ENCODE results near the gene TNFRSF8. TPM values are rescaled to one million over a fixed set of nuclear protein-coding genes. Genes with fewer than 3 reads are reported as not detected.
"Not testable (repeated sequence)": the region's sequence is repeated elsewhere in the genome, so short reads cannot be mapped to it uniquely, and the experiment has no call there.

TNFRSF8 gene
- polyA plus RNA-seq, 4 donors, result 0.36 to 1.3 (median 0.54) TPM

DNA sequence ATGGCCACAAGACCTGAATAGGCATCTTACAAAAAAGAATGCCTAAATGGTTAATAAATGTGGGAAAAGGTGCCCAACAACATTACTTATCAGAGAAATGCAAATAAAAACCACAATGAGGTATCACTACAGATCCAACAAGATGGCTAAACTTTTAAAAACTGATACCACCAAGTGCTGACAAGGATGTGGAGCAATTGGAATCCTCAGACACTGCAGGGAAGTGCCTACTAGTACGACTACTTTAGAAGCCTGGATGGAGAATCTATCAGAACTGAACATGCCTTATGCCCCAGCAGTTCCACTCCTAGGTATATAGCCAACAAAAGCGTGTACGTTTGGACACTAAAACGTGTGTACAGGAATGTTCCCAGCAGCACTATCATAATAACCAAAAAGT lies 19.9 kb downstream of the TNFRSF8 start:
- no peak for DNase-seq (ENCODE audit: low read depth in 4 of 4, low spot score in 3 of 4)

DNA sequence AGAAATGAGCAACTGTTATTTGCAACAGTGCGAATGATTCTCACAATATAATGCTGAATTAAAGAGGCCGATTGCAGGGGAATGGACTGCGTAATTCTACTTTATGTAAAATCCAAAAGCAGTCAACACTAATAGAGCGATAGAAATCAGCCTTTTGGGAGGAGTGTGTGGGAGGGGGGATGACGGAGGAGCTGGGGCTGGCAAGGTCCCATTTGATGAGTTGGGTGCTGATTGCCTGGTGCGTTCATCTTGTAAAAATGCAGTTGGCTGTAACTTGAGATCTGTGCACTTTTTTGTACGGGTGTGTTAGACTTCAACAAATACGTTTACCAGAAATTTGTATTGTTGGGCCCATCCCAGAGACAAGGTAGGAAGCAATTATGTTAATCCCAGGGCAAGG lies 20.7 kb downstream of the TNFRSF8 start:
- no peak for DNase-seq (ENCODE audit: low read depth in 4 of 4, low spot score in 3 of 4)

DNA sequence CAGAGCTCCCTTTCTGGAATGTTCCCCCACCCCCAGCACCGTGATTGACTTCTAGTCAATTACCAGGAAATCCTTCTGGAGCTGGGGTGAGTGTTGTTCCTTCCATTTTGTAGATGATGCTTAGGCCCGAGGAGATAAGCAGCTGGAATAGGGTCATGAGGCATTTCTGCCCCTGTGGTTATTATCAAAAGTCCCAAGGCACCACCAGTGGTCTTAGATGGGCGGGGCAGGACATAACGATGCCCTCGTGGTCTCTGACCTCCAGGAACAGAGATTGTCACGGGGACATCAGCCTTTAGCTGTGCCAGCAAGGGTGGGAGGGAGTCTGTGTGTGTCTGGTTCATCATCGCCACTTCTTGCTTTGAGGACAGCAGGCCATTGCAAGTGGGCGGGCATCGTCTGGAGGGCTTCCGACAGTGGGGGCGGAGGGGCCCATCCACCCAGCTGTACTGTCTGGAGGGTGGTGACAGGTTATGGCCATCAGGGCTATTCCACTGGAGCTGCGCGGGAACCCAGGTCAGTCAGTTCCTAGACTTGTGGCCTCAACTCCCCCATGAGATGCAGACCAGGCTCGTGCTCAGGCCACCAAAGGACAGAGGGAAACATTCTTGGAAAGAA lies 22.6 kb downstream of the TNFRSF8 start:
- no peak for DNase-seq (ENCODE audit: low read depth in 4 of 4, low spot score in 3 of 4)

DNA sequence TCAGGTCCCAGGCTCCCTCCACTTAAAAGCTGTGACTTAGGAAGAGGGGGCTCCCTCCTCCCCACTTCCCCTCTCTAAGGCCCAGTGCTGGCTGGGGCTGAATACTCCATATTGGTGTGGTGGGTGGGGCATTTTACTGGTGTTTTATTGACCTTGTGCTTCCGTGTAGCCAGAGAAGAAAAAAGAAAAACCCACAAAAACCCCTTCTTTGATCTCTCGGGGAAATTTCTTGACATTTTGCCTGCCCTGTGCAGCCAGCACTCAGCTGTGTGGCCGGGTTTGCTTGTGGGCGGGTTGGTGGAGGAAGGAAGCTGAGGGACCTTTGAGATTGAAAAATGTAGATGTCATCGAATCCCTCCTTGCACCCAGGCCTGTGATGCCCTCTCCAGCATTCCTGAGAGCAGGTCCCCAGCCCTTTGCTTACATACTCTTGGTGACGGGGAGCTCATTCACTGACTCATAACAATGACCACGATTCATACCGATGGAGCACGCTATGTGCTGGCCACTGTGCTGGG lies 24.8 kb downstream of the TNFRSF8 start:
- no peak for DNase-seq (ENCODE audit: low read depth in 4 of 4, low spot score in 3 of 4)

DNA sequence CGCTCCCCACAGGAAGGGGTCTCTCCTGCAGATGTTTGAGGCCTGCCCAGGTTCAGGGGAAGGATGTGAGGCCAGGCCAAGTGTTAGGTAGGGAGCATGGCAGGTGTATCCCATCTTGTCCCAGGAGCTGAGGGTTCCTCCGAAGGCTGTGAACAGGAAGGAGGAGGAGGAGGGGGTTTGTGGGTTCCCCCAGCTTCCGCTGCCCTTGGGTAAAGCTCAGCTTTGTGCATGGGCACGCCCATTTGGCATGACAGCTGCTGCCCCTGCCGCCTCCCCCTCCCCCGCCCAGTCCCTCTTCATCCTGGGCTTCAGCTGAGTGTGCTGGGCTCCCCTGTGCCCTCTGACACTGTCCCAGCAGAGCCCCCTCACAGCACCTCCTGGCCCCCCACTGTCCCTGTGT lies 25.5 kb downstream of the TNFRSF8 start:
- DNase-seq (ENCODE audit: low read depth in 4 of 4, low spot score in 3 of 4), result no peak

DNA sequence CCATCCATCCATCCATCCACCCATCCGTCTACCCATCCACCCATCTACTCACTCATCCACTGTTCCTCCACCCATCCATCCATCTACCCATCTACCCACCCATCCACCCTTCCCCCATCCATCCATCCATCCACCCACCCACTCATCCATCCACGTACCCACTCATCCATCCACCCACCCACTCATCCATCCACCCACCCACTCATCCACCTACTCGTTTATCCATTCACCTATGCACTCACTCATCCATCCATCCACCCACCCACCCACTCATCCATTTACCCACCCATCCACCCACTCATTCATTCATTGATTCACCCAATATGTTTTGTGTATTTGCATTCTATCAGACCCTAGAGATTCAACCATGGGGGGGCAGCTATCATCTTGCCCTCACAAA lies 27.2 kb downstream of the TNFRSF8 start:
- DNase-seq (ENCODE audit: low read depth in 4 of 4, low spot score in 3 of 4), result no peak

DNA sequence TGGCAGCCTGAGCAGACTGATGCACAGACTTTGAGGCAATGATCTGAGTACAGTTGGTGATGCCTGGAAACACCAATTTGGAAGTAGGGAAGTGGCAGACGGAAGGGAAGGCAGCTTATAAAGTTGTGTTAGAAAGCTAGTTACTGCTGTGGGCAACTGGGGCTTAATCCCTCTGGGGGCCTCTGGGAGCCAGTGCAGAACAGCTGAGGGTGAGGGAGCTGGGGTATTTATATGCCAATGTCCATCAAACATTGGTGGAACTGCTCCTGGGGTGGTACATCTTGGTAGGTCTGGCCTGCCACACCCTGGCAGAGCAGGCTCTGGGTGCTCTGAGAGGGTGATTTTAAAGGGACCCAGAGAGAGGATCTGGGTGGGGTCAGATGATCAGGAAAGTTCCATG lies 28.1 kb downstream of the TNFRSF8 start:
- DNase-seq (ENCODE audit: low read depth in 4 of 4, low spot score in 3 of 4), result no peak

DNA sequence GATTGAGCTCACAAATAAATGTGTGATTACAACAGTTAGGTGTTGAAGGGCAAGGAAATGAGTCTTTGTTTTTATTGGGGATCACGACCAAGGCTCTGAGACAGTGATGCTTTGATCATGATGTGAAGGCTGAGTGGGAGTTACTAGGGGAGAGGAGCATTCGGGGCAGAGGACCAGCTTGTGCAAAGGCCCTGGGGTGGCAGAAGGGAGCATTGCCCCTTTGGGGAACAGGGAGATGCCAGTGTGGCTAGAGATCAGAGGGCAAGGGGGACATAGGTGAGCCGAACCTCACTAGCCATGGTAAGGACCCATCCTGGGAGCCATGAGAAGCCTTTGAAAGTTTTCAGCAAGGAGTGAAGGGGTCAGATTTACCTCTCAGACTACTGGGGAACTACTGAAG lies 31.1 kb downstream of the TNFRSF8 start:
- DNase-seq (ENCODE audit: low read depth in 4 of 4, low spot score in 3 of 4), result no peak

DNA sequence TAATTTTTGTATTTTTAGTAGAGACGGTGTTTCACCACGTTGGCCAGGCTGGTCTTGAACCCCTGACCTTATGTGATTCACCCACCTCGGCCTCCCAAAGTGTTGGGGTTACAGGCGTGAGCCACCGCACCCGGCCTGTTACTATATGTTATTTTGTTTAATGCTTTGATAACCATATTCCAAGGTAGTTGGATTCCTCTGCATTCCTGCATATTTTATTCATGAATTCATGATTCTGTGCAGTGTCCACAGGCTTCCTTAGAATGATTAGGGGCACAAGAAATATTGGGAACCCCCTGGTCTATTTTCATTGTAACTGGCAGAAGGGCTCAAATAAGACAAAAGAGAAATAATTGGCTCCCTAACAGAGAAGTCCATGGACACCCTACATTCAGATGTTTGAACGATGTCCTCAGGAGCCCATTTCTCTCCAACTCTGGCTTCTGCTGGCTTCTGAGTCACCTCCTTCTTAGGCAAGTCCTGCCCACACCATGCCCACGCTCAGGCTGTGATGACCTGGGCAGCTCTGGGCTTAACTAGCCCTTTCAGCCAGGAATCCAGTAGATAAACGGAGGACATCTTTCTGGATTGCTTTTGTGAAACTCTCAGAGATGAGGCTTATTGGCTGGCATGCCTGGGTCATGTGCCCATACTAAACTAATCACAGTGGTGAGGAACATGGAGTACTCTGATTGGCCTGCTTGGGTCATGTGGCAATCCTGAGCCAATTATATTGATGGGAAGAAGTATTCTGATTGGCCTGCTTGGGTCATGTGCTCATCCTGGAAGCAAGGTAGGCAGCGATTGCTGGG lies 32.6 kb downstream of the TNFRSF8 start:
- DNase-seq (ENCODE audit: low read depth in 4 of 4, low spot score in 3 of 4), result no peak

DNA sequence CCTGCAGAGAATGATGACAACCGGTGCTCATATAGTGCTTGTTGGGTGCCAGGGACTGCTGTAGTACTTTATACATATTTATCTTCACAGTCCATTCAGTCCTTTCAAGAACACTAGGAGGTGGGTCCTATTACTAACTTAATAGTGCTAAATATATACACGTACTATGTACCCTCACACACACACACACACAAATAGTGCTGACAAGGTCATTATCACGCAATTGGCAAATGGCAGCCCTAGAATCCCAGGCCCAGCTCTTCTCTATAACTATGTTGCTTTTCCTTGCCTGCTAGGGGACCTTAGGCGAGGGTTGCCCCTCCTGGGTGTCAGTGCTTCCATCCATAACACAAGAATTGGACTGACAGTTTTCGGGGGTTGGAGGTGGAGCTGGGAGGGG lies 33.5 kb downstream of the TNFRSF8 start:
- DNase-seq (ENCODE audit: low read depth in 4 of 4, low spot score in 3 of 4), result no peak

DNA sequence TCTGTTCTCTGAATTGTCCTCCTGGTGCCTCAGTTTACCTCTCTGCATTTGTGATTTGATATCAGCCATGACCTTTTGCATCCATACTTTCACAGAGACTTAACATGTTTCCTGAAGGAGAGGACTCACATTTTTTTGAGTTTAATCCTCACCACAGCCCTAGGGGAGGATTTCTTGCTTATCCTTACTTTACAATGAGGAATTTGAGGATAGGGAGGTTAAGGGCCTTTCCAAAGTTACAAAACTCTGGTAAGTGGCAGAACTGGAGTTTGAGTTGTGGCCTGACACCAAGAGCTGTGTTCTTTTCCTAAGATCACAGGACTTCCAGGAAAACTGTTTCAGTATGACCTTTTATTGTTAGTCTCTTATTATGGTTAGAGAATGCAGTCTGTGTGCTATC lies 34.2 kb downstream of the TNFRSF8 start:
- DNase-seq (ENCODE audit: low read depth in 4 of 4, low spot score in 3 of 4), result no peak

DNA sequence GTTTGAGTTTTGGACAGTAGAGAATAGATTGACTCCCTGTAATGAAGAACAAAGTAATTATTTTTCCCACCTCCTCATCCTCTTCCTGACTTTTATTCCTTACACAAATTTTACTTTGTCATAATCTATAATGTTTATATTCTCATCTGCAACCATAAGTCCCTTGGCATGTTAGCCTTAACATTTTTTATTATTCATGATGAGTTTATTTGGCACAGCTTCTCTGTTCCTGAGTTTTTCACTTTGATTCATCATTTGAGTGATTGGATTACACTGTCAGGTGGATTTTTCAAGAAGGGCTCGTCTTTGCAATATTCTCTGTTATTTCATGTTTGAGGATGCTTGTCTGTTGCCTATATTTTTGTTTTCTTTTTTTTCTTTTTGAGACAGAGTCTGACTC lies 35.7 kb downstream of the TNFRSF8 start:
- DNase-seq (ENCODE audit: low read depth in 4 of 4, low spot score in 3 of 4), result no peak

DNA sequence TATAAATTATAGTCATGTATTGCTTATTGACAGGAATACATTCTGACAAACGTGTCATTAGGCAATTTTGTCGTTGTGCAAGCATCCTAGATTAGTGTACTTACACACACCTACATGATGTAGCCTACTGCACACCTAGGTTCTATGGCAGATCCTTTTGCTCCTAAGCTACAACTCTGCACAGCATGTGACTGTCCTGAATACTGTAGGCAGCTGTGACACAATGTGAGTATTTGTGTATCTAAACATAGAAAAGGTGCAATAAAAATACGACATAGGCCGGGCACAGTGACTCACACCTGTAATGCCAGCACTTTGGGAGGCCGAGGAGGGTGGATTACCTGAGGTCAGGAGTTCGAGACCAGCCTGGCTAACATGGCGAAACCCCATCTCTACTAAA lies 36.5 kb downstream of the TNFRSF8 start:
- no peak for DNase-seq (ENCODE audit: low read depth in 4 of 4, low spot score in 3 of 4)

DNA sequence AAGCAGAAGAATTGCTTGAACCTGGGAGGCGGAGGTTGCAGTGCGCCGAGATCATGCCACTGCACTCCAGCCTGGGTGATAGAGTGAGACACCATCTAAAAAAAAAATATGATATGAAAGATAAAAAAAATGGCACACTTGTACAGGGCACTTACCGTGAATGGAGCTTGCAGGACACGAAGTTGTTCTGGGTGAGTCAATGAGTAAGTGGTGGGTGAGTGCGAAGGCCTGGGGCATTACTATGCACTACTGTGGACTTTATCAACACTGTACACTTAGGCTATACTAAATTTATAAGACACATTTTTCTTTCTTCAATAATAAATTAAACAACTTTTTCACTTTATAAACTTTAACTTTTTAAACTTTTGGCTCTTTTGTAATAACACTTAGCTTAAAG lies 37.0 kb downstream of the TNFRSF8 start:
- DNase-seq (ENCODE audit: low read depth in 4 of 4, low spot score in 3 of 4), result no peak

DNA sequence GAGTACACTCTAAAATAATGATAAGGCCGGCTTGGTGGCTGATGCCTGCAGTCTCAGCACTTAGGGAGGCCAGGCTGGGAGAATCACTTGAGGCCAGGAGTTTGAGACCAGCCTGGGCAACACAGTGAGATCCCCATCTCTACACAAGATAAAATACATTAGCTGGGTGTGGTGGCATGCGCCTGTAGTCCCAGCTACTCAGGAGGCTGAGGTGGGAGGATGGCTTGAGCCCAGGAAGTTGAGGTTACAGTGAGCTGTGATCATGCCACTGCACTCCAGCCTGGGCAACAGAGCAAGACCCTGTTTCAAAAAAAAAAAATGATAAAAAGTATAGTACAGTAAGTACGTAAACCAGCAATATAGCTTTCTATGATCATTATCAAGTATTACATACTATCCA lies 38.0 kb downstream of the TNFRSF8 start:
- not testable (repeated sequence) for DNase-seq (ENCODE audit: low read depth in 4 of 4, low spot score in 3 of 4)

DNA sequence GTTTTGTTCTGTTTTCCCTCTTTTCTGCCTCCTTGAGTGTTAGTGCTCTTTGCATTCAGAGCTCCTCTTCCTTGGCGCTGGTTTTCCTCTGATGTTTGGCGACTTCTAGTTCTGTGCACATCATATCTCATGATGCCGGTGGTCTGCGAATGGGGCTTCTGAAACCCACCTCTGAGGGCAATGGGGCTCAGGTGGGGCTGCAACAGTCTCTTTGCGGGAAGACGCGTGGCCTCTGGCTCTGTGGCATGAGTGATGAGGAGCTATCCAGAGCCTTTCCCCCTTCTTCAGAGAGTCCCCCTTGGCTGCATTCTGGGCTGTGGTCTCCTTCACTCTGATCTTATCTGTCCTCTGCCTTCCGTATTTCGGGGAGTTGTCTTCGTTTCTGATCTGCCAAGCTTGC lies 39.0 kb downstream of the TNFRSF8 start:
- DNase-seq (ENCODE audit: low read depth in 4 of 4, low spot score in 3 of 4), result no peak

DNA sequence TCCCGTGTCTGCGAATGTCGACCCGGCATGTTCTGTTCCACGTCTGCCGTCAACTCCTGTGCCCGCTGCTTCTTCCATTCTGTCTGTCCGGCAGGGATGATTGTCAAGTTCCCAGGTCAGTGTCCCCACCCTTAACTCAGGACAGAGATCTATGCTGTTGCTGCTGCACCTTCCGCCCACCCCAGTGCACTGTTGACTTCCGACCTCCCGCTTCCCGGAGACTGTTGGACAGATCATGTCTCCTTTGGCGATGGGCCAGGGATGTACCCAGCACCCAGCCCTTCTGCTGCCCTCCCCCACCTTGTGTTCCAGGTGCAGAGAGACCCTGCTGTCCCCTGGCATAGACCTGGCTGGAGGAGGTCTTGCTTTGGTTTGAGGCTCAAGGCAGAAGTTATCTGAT lies 41.3 kb downstream of the TNFRSF8 start:
- DNase-seq (ENCODE audit: low read depth in 4 of 4, low spot score in 3 of 4), result no peak

DNA sequence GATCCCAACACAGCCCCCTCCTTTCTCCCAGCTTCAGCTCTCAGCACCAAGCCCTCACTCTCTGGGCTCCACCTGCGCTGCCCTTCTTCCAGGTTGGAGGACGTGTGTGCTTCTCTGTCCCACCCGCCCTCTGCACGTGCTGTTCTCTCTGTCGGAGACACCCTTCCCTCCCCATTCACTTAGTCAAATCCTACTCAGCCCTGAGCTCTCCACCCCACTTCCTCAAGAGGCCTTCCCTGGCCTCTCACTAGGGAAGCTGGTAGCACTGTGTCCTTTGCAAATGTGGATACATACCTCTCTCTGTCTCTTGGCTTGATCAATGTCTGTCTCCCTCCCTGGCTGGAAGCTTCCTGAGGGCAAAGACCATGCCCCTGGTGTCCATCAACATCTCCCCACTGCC lies 43.0 kb downstream of the TNFRSF8 start:
- no peak for DNase-seq (ENCODE audit: low read depth in 4 of 4, low spot score in 3 of 4)

DNA sequence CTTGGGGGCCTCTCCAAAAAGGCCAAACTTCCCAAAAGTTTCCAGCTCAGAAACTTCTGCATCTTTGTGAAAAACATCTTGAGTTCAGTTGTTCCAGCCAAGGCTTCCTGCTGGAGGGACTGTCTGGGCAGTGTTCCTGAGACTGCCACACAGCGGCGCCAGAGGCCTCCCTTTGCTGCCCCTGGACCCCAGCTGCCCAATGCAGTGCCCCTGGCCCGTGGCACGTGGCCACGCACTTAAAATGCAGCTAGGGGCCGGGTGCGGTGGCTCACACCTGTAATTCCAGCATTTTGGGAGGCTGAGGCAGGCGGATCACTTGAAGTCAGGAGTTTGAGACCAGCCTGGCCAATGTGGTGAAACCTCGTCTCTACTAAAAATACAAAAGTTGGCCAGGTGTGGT lies 43.8 kb downstream of the TNFRSF8 start:
- DNase-seq (ENCODE audit: low read depth in 4 of 4, low spot score in 3 of 4), result not testable (repeated sequence)

DNA sequence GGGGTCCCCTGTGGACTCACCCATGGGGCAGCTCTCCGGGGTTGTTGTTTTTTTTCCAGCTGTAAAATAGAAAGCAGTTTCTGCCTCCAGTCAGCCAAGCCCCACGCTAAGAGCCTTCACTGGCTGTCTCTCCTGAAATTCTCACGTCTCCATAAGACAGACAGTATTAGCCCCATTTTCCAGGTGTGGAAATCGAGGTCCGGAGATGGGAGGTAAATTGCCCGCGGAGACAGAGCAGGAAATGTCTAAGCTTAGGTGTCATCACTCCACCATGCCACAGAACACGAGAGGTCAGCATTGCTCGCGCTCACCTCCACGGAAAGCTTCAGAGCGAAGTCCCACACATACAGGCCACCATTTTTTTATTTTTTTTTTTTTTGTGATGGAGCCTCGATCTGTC lies 44.6 kb downstream of the TNFRSF8 start:
- no peak for DNase-seq (ENCODE audit: low read depth in 4 of 4, low spot score in 3 of 4)

DNA sequence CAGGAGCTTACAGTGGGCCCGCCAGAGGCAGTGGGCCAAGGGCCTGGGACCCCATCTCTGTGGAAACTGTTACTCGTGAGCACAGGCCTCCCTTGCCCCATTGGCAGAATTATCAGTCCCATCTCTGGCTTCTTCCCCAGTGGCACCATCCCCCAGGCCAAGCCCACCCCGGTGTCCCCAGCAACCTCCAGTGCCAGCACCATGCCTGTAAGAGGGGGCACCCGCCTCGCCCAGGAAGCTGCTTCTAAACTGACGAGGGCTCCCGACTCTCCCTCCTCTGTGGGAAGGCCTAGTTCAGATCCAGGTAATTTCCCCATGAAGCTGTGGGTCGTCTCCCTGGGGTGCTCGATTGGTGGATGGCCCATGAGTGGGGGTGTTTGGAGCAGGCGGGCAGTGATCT lies 46.8 kb downstream of the TNFRSF8 start:
- no peak for DNase-seq (ENCODE audit: low read depth in 4 of 4, low spot score in 3 of 4)

DNA sequence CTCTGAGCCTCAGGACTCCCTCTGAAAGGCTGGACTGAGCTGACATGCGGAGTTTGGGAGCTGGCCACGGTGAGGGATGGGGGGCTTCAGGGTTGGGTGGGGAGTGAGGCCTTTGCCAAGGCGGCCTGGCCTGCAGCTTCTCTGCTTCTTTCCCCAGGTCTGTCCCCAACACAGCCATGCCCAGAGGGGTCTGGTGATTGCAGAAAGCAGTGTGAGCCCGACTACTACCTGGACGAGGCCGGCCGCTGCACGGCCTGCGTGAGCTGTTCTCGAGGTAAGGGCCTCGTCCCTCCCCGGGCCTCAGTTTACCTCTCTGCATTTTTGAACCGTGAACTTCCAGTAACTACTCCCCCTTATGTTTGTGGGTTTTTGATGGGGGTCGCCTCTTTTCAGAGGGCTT lies 48.6 kb downstream of the TNFRSF8 start:
- no peak for DNase-seq (ENCODE audit: low read depth in 4 of 4, low spot score in 3 of 4)
